K562 (cell line): ENCODE results near the gene ENPP6.

Experiments
- CEBPZ ChIP-seq: fragments of 150-350 bp; IDR thresholded peaks from 2 replicates; pipeline ENCODE4 v1.6.1; 2014; ENCODE audit warnings: low read depth, mild to moderate bottlenecking, low read length, borderline replicate concordance
- CTCF ChIP-seq, 3 experiments: IDR thresholded peaks in 2 of 3; conservative IDR thresholded peaks in 1 of 3; 2 replicates each; pipeline ENCODE4 v1.5.1; 2011 to 2012; ENCODE audit warnings: low read length in 3 of 3, mild to moderate bottlenecking in 3 of 3, control low read depth in 2 of 3, improper control_type of control experiment in 1 of 3, inconsistent platforms in 1 of 3, low read depth in 1 of 3, mixed read lengths in 1 of 3, moderate library complexity in 1 of 3; ENCODE audit not compliant: insufficient read depth in 2 of 3
- HCFC1 ChIP-seq: IDR thresholded peaks from 2 replicates; pipeline ENCODE4 v1.6.1; 2012; ENCODE audit warnings: low read depth, low read length, improper control_type of control experiment
- HNRNPH1 ChIP-seq: fragments of 200-400 bp; formaldehyde crosslinking; optimal IDR thresholded peaks from 2 replicates; pipeline ENCODE3; 2017; ENCODE audit warnings: low read depth, mild to moderate bottlenecking, low read length, moderate library complexity
- STAT6 ChIP-seq: sonication (generic); formaldehyde crosslinking; IDR thresholded peaks from 2 replicates; pipeline ENCODE4 v1.8.1; 2023; ENCODE audit warnings: mild to moderate bottlenecking, missing genetic modification reagents

- TF ChIP-seq CEBPZ (no peak), STAT6 (CRISPR knock-in tag) (no peak), HCFC1 (no peak), CTCF (IDR thresholded peaks at IDR 0.05 in 2 of 3, conservative IDR thresholded peaks at IDR 0.05 in 1 of 3; ENCODE audit: insufficient read depth in 2 of 3, low read depth in 1 of 3, low read length in 3 of 3) (no peak), HNRNPH1 (no peak)
Measured at GRCh38 chr4:184053434-184053833, 164.2 kb downstream of the ENPP6 start.
